Measurements from ENCODE around the gene ADK. TPM values are rescaled to one million over a fixed set of nuclear protein-coding genes. Genes with fewer than 3 reads are reported as not detected.

The ADK gene
- total RNA-seq, 1 donor from 2014 or later, result 62.0 TPM

- Mint-ChIP-seq H3K27me3 (ENCODE audit: low read depth, unreplicated experiment) (no peaks in the 10 kb centered on the region), H3K36me3 (ENCODE audit: low read depth, unreplicated experiment) (peaks cover 4% of the 10 kb centered on the region), H3K9me3 (ENCODE audit: unreplicated experiment) (no peaks in the 10 kb centered on the region), H3K27ac (ENCODE audit: unreplicated experiment) (no peak overlapping the region), H3K4me3 (ENCODE audit: unreplicated experiment) (no peak overlapping the region), H3K4me1 (ENCODE audit: low read depth, unreplicated experiment) (peaks cover 18% of the 10 kb centered on the region)
- peaks cover 30% of the 10 kb centered on the region for H3K4me1 ChIP-seq (ENCODE audit: insufficient read depth, low read length)
- no peaks in the 10 kb centered on the region for H3K9me3 ChIP-seq (ENCODE audit: insufficient read depth, low read depth, low read length)
- H3K4me2 ChIP-seq (ENCODE audit: low read length), result peak overlapping the region; percentile 40
- DNase-seq (ENCODE audit: low read depth) (no peak), FAIRE-seq (peak; percentile 56)
- no peaks in the 10 kb centered on the region for H3K36me3 ChIP-seq (ENCODE audit: insufficient read depth, low read length)
- H3K79me2 ChIP-seq (ENCODE audit: insufficient read depth, low read length), result no peaks in the 10 kb centered on the region
- no peak overlapping the region for H3K4me3 ChIP-seq (ENCODE audit: insufficient read depth, low read depth, low read length)
- H3K9ac ChIP-seq (ENCODE audit: low read length), result no peak overlapping the region
- no peaks in the 10 kb centered on the region for H4K20me1 ChIP-seq (ENCODE audit: insufficient read depth, low read length)
- no peak overlapping the region for H3K27ac ChIP-seq (ENCODE audit: low read depth, low read length)
- no peaks in the 10 kb centered on the region for H3K27me3 ChIP-seq (ENCODE audit: insufficient read depth, low read length)
- TF ChIP-seq CTCF (IDR thresholded peaks at IDR 0.05; ENCODE audit: insufficient read depth, low read depth, low read length) (no peak), EZH2 (IDR thresholded peaks at IDR 0.05; ENCODE audit: insufficient read depth, low read length) (no peak)
- H2AFZ ChIP-seq (ENCODE audit: low read depth, low read length), result no peak overlapping the region
These were observed 349.1 kb downstream of the ADK start for GRCh38 chr10:74500026-74500704.

- H3K4me3 Mint-ChIP-seq (ENCODE audit: unreplicated experiment), result no peak overlapping the region
- H3K27me3 Mint-ChIP-seq (ENCODE audit: low read depth, unreplicated experiment), result no peaks in the 10 kb centered on the region
- peak overlapping the region; percentile 40 for H3K4me2 ChIP-seq (ENCODE audit: low read length)
- H3K27ac ChIP-seq (ENCODE audit: low read depth, low read length), result no peak overlapping the region
- FAIRE-seq (peak; percentile 60), DNase-seq (ENCODE audit: low read depth) (peak; percentile 35)
- no peaks in the 10 kb centered on the region for H3K79me2 ChIP-seq (ENCODE audit: insufficient read depth, low read length)
- H3K9me3 Mint-ChIP-seq (ENCODE audit: unreplicated experiment), result no peaks in the 10 kb centered on the region
- H3K27me3 ChIP-seq (ENCODE audit: insufficient read depth, low read length), result no peaks in the 10 kb centered on the region
- no peaks in the 10 kb centered on the region for H3K36me3 ChIP-seq (ENCODE audit: insufficient read depth, low read length)
- H3K4me3 ChIP-seq (ENCODE audit: insufficient read depth, low read depth, low read length), result no peak overlapping the region
- no peak overlapping the region for H3K27ac Mint-ChIP-seq (ENCODE audit: unreplicated experiment)
- peaks cover 30% of the 10 kb centered on the region for H3K4me1 ChIP-seq (ENCODE audit: insufficient read depth, low read length)
- H2AFZ ChIP-seq (ENCODE audit: low read depth, low read length), result no peak overlapping the region
- peaks cover 4% of the 10 kb centered on the region for H3K36me3 Mint-ChIP-seq (ENCODE audit: low read depth, unreplicated experiment)
- no peaks in the 10 kb centered on the region for H4K20me1 ChIP-seq (ENCODE audit: insufficient read depth, low read length)
- H3K9me3 ChIP-seq (ENCODE audit: insufficient read depth, low read depth, low read length), result no peaks in the 10 kb centered on the region
- H3K4me1 Mint-ChIP-seq (ENCODE audit: low read depth, unreplicated experiment), result peaks cover 18% of the 10 kb centered on the region
- H3K9ac ChIP-seq (ENCODE audit: low read length), result no peak overlapping the region
- no peak for TF ChIP-seq EZH2 (IDR thresholded peaks at IDR 0.05; ENCODE audit: insufficient read depth, low read length)
- TF ChIP-seq CTCF (IDR thresholded peaks at IDR 0.05; ENCODE audit: insufficient read depth, low read depth, low read length), result no peak
These were observed 349.8 kb downstream of the ADK start for GRCh38 chr10:74500816-74501215.

- peak overlapping the region; percentile 61 for H3K4me2 ChIP-seq (ENCODE audit: low read length)
- no peaks in the 10 kb centered on the region for H3K27me3 ChIP-seq (ENCODE audit: insufficient read depth, low read length)
- no peaks in the 10 kb centered on the region for H3K79me2 ChIP-seq (ENCODE audit: insufficient read depth, low read length)
- H3K9ac ChIP-seq (ENCODE audit: low read length), result no peak overlapping the region
- H3K36me3 ChIP-seq (ENCODE audit: insufficient read depth, low read length), result no peaks in the 10 kb centered on the region
- peaks cover 30% of the 10 kb centered on the region for H3K4me1 ChIP-seq (ENCODE audit: insufficient read depth, low read length)
- TF ChIP-seq CTCF (IDR thresholded peaks at IDR 0.05; ENCODE audit: insufficient read depth, low read depth, low read length) (no peak), EZH2 (IDR thresholded peaks at IDR 0.05; ENCODE audit: insufficient read depth, low read length) (no peak)
- peak overlapping the region; percentile 43 for H3K27ac ChIP-seq (ENCODE audit: low read depth, low read length)
- no peak overlapping the region for H3K4me3 Mint-ChIP-seq (ENCODE audit: unreplicated experiment)
- no peaks in the 10 kb centered on the region for H3K27me3 Mint-ChIP-seq (ENCODE audit: low read depth, unreplicated experiment)
- H3K4me3 ChIP-seq (ENCODE audit: insufficient read depth, low read depth, low read length), result no peak overlapping the region
- no peak overlapping the region for H2AFZ ChIP-seq (ENCODE audit: low read depth, low read length)
- H3K4me1 Mint-ChIP-seq (ENCODE audit: low read depth, unreplicated experiment), result peaks cover 18% of the 10 kb centered on the region
- peak; percentile 77 for DNase-seq (ENCODE audit: low read depth)
- no peak overlapping the region for H3K27ac Mint-ChIP-seq (ENCODE audit: unreplicated experiment)
- peaks cover 2% of the 10 kb centered on the region for H3K9me3 Mint-ChIP-seq (ENCODE audit: unreplicated experiment)
- FAIRE-seq, result peak; percentile 88
- no peaks in the 10 kb centered on the region for H3K9me3 ChIP-seq (ENCODE audit: insufficient read depth, low read depth, low read length)
- peaks cover 4% of the 10 kb centered on the region for H3K36me3 Mint-ChIP-seq (ENCODE audit: low read depth, unreplicated experiment)
- H4K20me1 ChIP-seq (ENCODE audit: insufficient read depth, low read length), result no peaks in the 10 kb centered on the region
These were observed 352.1 kb downstream of the ADK start for GRCh38 chr10:74502963-74503608.
